Activated B cell treated with CpG ODN at 0.5 μM for 24 hours (primary cell): ENCODE results near the gene PTPN7. TPM values are rescaled to one million over a fixed set of nuclear protein-coding genes. Genes with fewer than 3 reads are reported as not detected.

Source experiments
- ATAC-seq: fragments of 200-7000 bp; cut with Tn5 transposase; one replicate; pipeline ENCODE4 v1.10.0; 2021; ENCODE audit warnings: low read depth, mild to moderate bottlenecking, moderate library complexity
- CTCF ChIA-PET: fragments of 350-600 bp; sonication (Branson Sonifier 250); formaldehyde crosslinking; loops from one replicate; lab custom pipeline; 2021; ENCODE audit warnings: antibody characterized with exemption; lab: Charles Lee
- POLR2A ChIA-PET: fragments of 350-600 bp; sonication (Branson Sonifier 250); formaldehyde crosslinking; loops from one replicate; lab custom pipeline; 2021; ENCODE audit warnings: antibody characterized with exemption; lab: Charles Lee
- DNase-seq: peaks from one replicate; pipeline ENCODE4 v3.0.0; 2022
- H3K27ac Mint-ChIP-seq: one replicate; pipeline ENCODE4 v1.8.0; 2020; ENCODE audit warnings: mixed read lengths
- H3K27me3 Mint-ChIP-seq: one replicate; pipeline ENCODE4 v1.8.0; 2021; ENCODE audit warnings: mixed read lengths
- H3K36me3 Mint-ChIP-seq: one replicate; pipeline ENCODE4 v1.8.0; 2021; ENCODE audit warnings: low read depth, mixed read lengths
- H3K4me1 Mint-ChIP-seq: one replicate; pipeline ENCODE4 v1.8.0; 2021; ENCODE audit warnings: mixed read lengths
- H3K4me3 Mint-ChIP-seq: one replicate; pipeline ENCODE4 v1.8.0; 2020; ENCODE audit warnings: mild to moderate bottlenecking, mixed read lengths
- H3K9me3 Mint-ChIP-seq: one replicate; pipeline ENCODE4 v1.8.0; 2020; ENCODE audit warnings: mixed read lengths
- CTCF ChIP-seq: fragments of 200-600 bp; IDR thresholded peaks from one replicate; pipeline ENCODE4 v1.8.0; 2022; ENCODE audit warnings: antibody characterized with exemption, mild to moderate bottlenecking
- intact Hi-C: fragments of 100-400 bp; cut with micrococcal nuclease; formaldehyde crosslinking; loops from one replicate; pipeline ENCODE4 v1.15.1; 2024
- total RNA-seq: library from RNA; stranded (reverse); gene quantifications from 2 replicates; pipeline ENCODE4 v1.2.3, GENCODE V29; 2022

Gene PTPN7
- total RNA-seq, 1 donor from 2014 or later: 31.0 TPM

- intact Hi-C loops: no loop called here
- H3K27me3 Mint-ChIP-seq: no peaks in the 10 kb centered on the region
- no peaks in the 10 kb centered on the region for H3K9me3 Mint-ChIP-seq
- no peak overlapping the region for H3K4me3 Mint-ChIP-seq
- no peak overlapping the region for H3K27ac Mint-ChIP-seq
- no peak for ATAC-seq
- no peak for TF ChIP-seq CTCF
- DNase-seq: no peak
- peaks cover 65% of the 10 kb centered on the region for H3K36me3 Mint-ChIP-seq
- POLR2A ChIA-PET: no interaction called here
- CTCF ChIA-PET: interaction anchor here (1.5 kb wide), 1 partner anchor 21 kb away, joined by 3 read pairs; no protein-coding TSS in a partner anchor
- H3K4me1 Mint-ChIP-seq: peaks cover 21% of the 10 kb centered on the region
Measured at GRCh38 chr1:202153284-202153683, 7.1 kb downstream of the PTPN7 start.

- no peaks in the 10 kb centered on the region for H3K9me3 Mint-ChIP-seq
- CTCF ChIA-PET: no interaction called here
- intact Hi-C loops: no loop called here
Measured at GRCh38 chr1:202152399-202152798, 8.0 kb downstream of the PTPN7 start.

GRCh38 chr1:202151045-202151444 is 9.4 kb downstream of the PTPN7 start:
- POLR2A ChIA-PET: interaction anchor here (0.6 kb wide), 1 partner anchor 382 kb away, joined by 4 read pairs; no protein-coding TSS in a partner anchor
- TF ChIP-seq CTCF: no peak
- intact Hi-C loops: no loop called here
- Mint-ChIP-seq H3K27me3 (no peaks in the 10 kb centered on the region), H3K36me3 (peaks cover 60% of the 10 kb centered on the region), H3K4me3 (no peak overlapping the region), H3K9me3 (no peaks in the 10 kb centered on the region), H3K4me1 (peaks cover 21% of the 10 kb centered on the region), H3K27ac (no peak overlapping the region)
- CTCF ChIA-PET: interaction anchor here (1.6 kb wide), 1 partner anchor 10 kb away, joined by 4 read pairs; the partner anchor contains the start of gene PTPN7
- no peak for ATAC-seq
- DNase-seq: no peak

More at GRCh38 chr1:202152399-202152798, 8.0 kb downstream of the PTPN7 start:
- DNase-seq (no peak), ATAC-seq (no peak)
- Mint-ChIP-seq H3K36me3 (peaks cover 67% of the 10 kb centered on the region), H3K4me3 (no peak overlapping the region), H3K27ac (no peak overlapping the region), H3K27me3 (no peaks in the 10 kb centered on the region), H3K4me1 (peaks cover 13% of the 10 kb centered on the region)
- TF ChIP-seq CTCF: no peak
- POLR2A ChIA-PET: no interaction called here

- ATAC-seq (no peak), DNase-seq (no peak)
- Mint-ChIP-seq H3K27ac (no peak overlapping the region), H3K4me3 (no peak overlapping the region), H3K36me3 (peaks cover 57% of the 10 kb centered on the region), H3K27me3 (no peaks in the 10 kb centered on the region), H3K9me3 (no peaks in the 10 kb centered on the region), H3K4me1 (peaks cover 22% of the 10 kb centered on the region)
- intact Hi-C loops: no loop called here
- CTCF ChIA-PET: interaction anchor here (1.6 kb wide), 1 partner anchor 10 kb away, joined by 4 read pairs; the partner anchor contains the start of gene PTPN7
- POLR2A ChIA-PET: interaction anchor here (0.6 kb wide), 1 partner anchor 382 kb away, joined by 4 read pairs; no protein-coding TSS in a partner anchor
- TF ChIP-seq CTCF: no peak
Measured at GRCh38 chr1:202150602-202151001, 9.8 kb downstream of the PTPN7 start.

GRCh38 chr1:202150187-202150586 is 10.2 kb downstream of the PTPN7 start:
- ATAC-seq (no peak), DNase-seq (no peak)
- H3K4me3 Mint-ChIP-seq: no peak overlapping the region
- H3K36me3 Mint-ChIP-seq: peaks cover 54% of the 10 kb centered on the region
- no peak overlapping the region for H3K27ac Mint-ChIP-seq
- ChIA-PET POLR2A (no interaction called here), CTCF (no interaction called here)
- no peak for TF ChIP-seq CTCF
- intact Hi-C loops: no loop called here
- no peaks in the 10 kb centered on the region for H3K9me3 Mint-ChIP-seq
- peaks cover 23% of the 10 kb centered on the region for H3K4me1 Mint-ChIP-seq
- no peaks in the 10 kb centered on the region for H3K27me3 Mint-ChIP-seq
